ENCODE measurements around the gene CSK.

DNA sequence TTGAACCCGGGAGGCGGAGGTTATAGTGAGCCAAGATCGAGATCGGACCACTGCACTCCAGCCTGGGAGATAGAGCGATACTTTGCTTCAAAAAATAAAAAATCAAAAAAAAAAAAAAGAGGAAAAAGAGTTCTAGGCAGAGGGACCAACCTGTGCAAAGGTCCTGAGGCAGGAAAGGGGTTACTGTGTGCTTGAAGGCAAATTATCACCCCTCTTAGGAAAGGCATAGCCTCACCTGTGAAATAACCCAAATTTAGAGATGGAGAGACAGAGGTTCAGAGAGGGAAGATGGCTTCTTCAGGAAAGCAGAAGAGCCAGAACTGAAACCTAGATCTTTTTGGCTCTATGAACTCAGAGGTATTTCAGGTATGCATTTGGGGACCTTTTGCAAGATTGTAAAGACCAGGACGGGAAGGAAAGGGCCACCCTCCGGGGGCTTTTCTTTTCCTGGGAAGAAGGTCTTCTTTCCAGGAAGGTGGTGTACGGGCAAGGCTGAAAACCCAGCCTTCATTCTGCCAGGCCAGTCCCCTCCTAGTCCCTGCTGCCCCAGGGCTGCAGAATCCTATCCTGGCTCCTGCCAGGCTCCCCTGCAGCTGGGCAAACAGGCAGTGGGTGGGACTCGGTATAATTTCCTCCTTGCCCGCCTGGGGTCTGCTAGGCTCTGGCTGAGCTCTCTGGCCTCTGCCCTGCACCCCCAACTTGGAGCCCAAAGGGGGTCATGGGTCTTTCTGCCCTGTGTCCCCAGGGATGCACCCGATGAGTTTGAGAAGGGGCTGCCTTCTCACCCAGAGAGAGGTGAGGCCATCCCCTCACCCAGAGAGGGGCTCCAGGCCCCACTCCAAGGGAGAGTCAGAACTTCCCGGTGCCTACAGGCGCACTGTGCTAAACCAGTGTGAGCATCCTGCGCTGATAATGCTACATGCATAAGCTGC is 14.4 kb upstream of the CSK start:
- TF ChIP-seq, protein P1, sequence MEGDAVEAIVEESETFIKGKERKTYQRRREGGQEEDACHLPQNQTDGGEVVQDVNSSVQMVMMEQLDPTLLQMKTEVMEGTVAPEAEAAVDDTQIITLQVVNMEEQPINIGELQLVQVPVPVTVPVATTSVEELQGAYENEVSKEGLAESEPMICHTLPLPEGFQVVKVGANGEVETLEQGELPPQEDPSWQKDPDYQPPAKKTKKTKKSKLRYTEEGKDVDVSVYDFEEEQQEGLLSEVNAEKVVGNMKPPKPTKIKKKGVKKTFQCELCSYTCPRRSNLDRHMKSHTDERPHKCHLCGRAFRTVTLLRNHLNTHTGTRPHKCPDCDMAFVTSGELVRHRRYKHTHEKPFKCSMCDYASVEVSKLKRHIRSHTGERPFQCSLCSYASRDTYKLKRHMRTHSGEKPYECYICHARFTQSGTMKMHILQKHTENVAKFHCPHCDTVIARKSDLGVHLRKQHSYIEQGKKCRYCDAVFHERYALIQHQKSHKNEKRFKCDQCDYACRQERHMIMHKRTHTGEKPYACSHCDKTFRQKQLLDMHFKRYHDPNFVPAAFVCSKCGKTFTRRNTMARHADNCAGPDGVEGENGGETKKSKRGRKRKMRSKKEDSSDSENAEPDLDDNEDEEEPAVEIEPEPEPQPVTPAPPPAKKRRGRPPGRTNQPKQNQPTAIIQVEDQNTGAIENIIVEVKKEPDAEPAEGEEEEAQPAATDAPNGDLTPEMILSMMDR (IDR thresholded peaks at IDR 0.05), result no peak
- no peak for TF ChIP-seq EZH2 (IDR thresholded peaks at IDR 0.05; ENCODE audit: borderline replicate concordance, insufficient read depth, low read depth, low read length, poor library complexity, severe bottlenecking)

All from B cell (primary cell).